ENCODE data around the gene NCAN.
"Not testable (repeated sequence)": the region's sequence is repeated elsewhere in the genome, so short reads cannot be mapped to it uniquely, and the experiment has no call there.

NCAN gene

GRCh38 chr19:19209372-19209771 lies 2.4 kb upstream of the NCAN start:
- Histone ChIP-seq H3K4me1 (ENCODE audit: control insufficient read depth, insufficient read depth, low read length, poor library complexity, severe bottlenecking) (peaks cover 14% of the 10 kb centered on the region), H3K36me3 (ENCODE audit: control insufficient read depth, insufficient read depth, low read length) (no peaks in the 10 kb centered on the region), H3K27me3 (replicated peaks; ENCODE audit: control insufficient read depth, insufficient read depth, low read length, poor library complexity, severe bottlenecking) (peaks cover 29% of the 10 kb centered on the region)

GRCh38 chr19:19212916-19213315 lies 1.2 kb downstream of the NCAN start:
- no peak for DNase-seq
- Histone ChIP-seq H3K27ac (ENCODE audit: insufficient read depth, low read length, poor library complexity, severe bottlenecking) (no peak overlapping the region), H3K27me3 (replicated peaks; ENCODE audit: control insufficient read depth, insufficient read depth, low read length, poor library complexity, severe bottlenecking) (peaks cover 42% of the 10 kb centered on the region), H3K9me3 (ENCODE audit: control insufficient read depth, low read length) (no peaks in the 10 kb centered on the region), H3K4me1 (ENCODE audit: control insufficient read depth, insufficient read depth, low read length, poor library complexity, severe bottlenecking) (peaks cover 2% of the 10 kb centered on the region), H3K4me3 (ENCODE audit: insufficient read depth, low read depth, low read length, poor library complexity, severe bottlenecking) (no peak overlapping the region), H3K36me3 (ENCODE audit: control insufficient read depth, insufficient read depth, low read length) (no peaks in the 10 kb centered on the region)

More at GRCh38 chr19:19209372-19209771, 2.4 kb upstream of the NCAN start:
- H3K27ac ChIP-seq (ENCODE audit: insufficient read depth, low read length, poor library complexity, severe bottlenecking), result no peak overlapping the region
- H3K4me3 ChIP-seq (ENCODE audit: insufficient read depth, low read depth, low read length, poor library complexity, severe bottlenecking), result no peak overlapping the region
- DNase-seq, result no peak
- H3K9me3 ChIP-seq (ENCODE audit: control insufficient read depth, low read length), result no peaks in the 10 kb centered on the region

GRCh38 chr19:19213426-19214158 lies 1.8 kb downstream of the NCAN start:
- Histone ChIP-seq H3K27ac (ENCODE audit: insufficient read depth, low read length, poor library complexity, severe bottlenecking) (no peak overlapping the region), H3K9me3 (ENCODE audit: control insufficient read depth, low read length) (no peaks in the 10 kb centered on the region), H3K36me3 (ENCODE audit: control insufficient read depth, insufficient read depth, low read length) (no peaks in the 10 kb centered on the region), H3K4me1 (ENCODE audit: control insufficient read depth, insufficient read depth, low read length, poor library complexity, severe bottlenecking) (no peaks in the 10 kb centered on the region), H3K27me3 (replicated peaks; ENCODE audit: control insufficient read depth, insufficient read depth, low read length, poor library complexity, severe bottlenecking) (peaks cover 42% of the 10 kb centered on the region), H3K4me3 (ENCODE audit: insufficient read depth, low read depth, low read length, poor library complexity, severe bottlenecking) (no peak overlapping the region)
- no peak for DNase-seq

GRCh38 chr19:19214159-19214490 lies 2.4 kb downstream of the NCAN start:
- H3K27me3 ChIP-seq (replicated peaks; ENCODE audit: control insufficient read depth, insufficient read depth, low read length, poor library complexity, severe bottlenecking), result peaks cover 42% of the 10 kb centered on the region
- H3K36me3 ChIP-seq (ENCODE audit: control insufficient read depth, insufficient read depth, low read length), result no peaks in the 10 kb centered on the region

GRCh38 chr19:19214892-19215291 lies 3.1 kb downstream of the NCAN start:
- H3K27ac ChIP-seq (ENCODE audit: insufficient read depth, low read length, poor library complexity, severe bottlenecking), result no peak overlapping the region
- no peak for DNase-seq

More at GRCh38 chr19:19214159-19214490, 2.4 kb downstream of the NCAN start:
- DNase-seq, result no peak
- Histone ChIP-seq H3K9me3 (ENCODE audit: control insufficient read depth, low read length) (no peaks in the 10 kb centered on the region), H3K4me3 (ENCODE audit: insufficient read depth, low read depth, low read length, poor library complexity, severe bottlenecking) (no peak overlapping the region), H3K4me1 (ENCODE audit: control insufficient read depth, insufficient read depth, low read length, poor library complexity, severe bottlenecking) (no peaks in the 10 kb centered on the region), H3K27ac (ENCODE audit: insufficient read depth, low read length, poor library complexity, severe bottlenecking) (no peak overlapping the region)

GRCh38 chr19:19215792-19216191 lies 4.0 kb downstream of the NCAN start:
- Histone ChIP-seq H3K4me3 (ENCODE audit: insufficient read depth, low read depth, low read length, poor library complexity, severe bottlenecking) (no peak overlapping the region), H3K27ac (ENCODE audit: insufficient read depth, low read length, poor library complexity, severe bottlenecking) (no peak overlapping the region), H3K27me3 (replicated peaks; ENCODE audit: control insufficient read depth, insufficient read depth, low read length, poor library complexity, severe bottlenecking) (peaks cover 42% of the 10 kb centered on the region), H3K4me1 (ENCODE audit: control insufficient read depth, insufficient read depth, low read length, poor library complexity, severe bottlenecking) (no peaks in the 10 kb centered on the region), H3K36me3 (ENCODE audit: control insufficient read depth, insufficient read depth, low read length) (no peaks in the 10 kb centered on the region), H3K9me3 (ENCODE audit: control insufficient read depth, low read length) (no peaks in the 10 kb centered on the region)
- no peak for DNase-seq

More at GRCh38 chr19:19214892-19215291, 3.1 kb downstream of the NCAN start:
- Histone ChIP-seq H3K27me3 (replicated peaks; ENCODE audit: control insufficient read depth, insufficient read depth, low read length, poor library complexity, severe bottlenecking) (peaks cover 42% of the 10 kb centered on the region), H3K9me3 (ENCODE audit: control insufficient read depth, low read length) (no peaks in the 10 kb centered on the region), H3K4me1 (ENCODE audit: control insufficient read depth, insufficient read depth, low read length, poor library complexity, severe bottlenecking) (no peaks in the 10 kb centered on the region), H3K36me3 (ENCODE audit: control insufficient read depth, insufficient read depth, low read length) (no peaks in the 10 kb centered on the region), H3K4me3 (ENCODE audit: insufficient read depth, low read depth, low read length, poor library complexity, severe bottlenecking) (no peak overlapping the region)

DNA sequence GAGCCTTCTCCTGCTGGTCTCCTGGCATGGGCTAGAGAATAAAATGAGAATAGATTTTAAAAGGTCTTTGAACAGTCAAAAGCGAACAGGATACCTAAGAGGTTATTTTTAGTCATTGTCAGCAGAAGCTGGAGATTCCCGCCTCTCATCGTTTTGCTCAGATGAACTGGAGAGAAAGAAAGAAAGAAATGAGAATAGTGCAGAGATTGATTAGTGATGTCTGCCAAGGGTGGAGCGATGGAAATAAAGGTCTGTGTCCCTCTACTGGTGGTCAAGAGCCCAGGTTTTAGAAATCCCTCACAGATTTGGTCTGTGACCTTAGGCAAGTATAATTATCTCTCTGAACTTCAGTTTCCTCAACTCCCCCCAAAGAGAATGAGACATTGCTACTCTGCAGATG lies 5.3 kb downstream of the NCAN start:
- no peak for DNase-seq
- Histone ChIP-seq H3K27ac (ENCODE audit: insufficient read depth, low read length, poor library complexity, severe bottlenecking) (no peak overlapping the region), H3K4me1 (ENCODE audit: control insufficient read depth, insufficient read depth, low read length, poor library complexity, severe bottlenecking) (no peaks in the 10 kb centered on the region), H3K27me3 (replicated peaks; ENCODE audit: control insufficient read depth, insufficient read depth, low read length, poor library complexity, severe bottlenecking) (peaks cover 35% of the 10 kb centered on the region), H3K9me3 (ENCODE audit: control insufficient read depth, low read length) (no peaks in the 10 kb centered on the region), H3K36me3 (ENCODE audit: control insufficient read depth, insufficient read depth, low read length) (no peaks in the 10 kb centered on the region), H3K4me3 (ENCODE audit: insufficient read depth, low read depth, low read length, poor library complexity, severe bottlenecking) (no peak overlapping the region)

GRCh38 chr19:19218911-19219310 lies 7.2 kb downstream of the NCAN start:
- Histone ChIP-seq H3K4me1 (ENCODE audit: control insufficient read depth, insufficient read depth, low read length, poor library complexity, severe bottlenecking) (no peaks in the 10 kb centered on the region), H3K4me3 (ENCODE audit: insufficient read depth, low read depth, low read length, poor library complexity, severe bottlenecking) (no peak overlapping the region), H3K27me3 (replicated peaks; ENCODE audit: control insufficient read depth, insufficient read depth, low read length, poor library complexity, severe bottlenecking) (peaks cover 18% of the 10 kb centered on the region), H3K27ac (ENCODE audit: insufficient read depth, low read length, poor library complexity, severe bottlenecking) (no peak overlapping the region), H3K9me3 (ENCODE audit: control insufficient read depth, low read length) (no peaks in the 10 kb centered on the region), H3K36me3 (ENCODE audit: control insufficient read depth, insufficient read depth, low read length) (no peaks in the 10 kb centered on the region)
- DNase-seq, result no peak

DNA sequence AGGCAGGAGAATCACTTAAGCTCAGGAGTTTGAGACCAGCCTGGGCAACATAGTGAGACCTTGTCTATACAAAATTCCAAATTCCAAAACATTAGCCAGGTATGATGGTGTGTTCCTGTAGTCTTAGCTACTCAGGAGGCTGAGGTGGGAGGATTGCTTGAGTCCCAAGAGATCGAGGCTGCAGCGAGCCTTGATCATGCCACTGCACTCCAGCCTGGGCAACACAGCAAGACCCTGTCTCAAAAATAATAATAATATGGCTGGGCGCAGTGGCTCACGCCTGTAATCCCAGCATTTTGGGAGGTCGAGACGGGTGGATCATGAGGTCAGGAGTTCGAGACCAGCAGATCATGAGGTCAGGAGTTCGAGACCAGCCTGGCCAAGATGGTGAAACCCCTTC lies 9.2 kb downstream of the NCAN start:
- not testable (repeated sequence) for DNase-seq; H3K27ac ChIP-seq (ENCODE audit: insufficient read depth, low read length, poor library complexity, severe bottlenecking); H3K36me3 ChIP-seq (ENCODE audit: control insufficient read depth, insufficient read depth, low read length); H3K27me3 ChIP-seq (replicated peaks; ENCODE audit: control insufficient read depth, insufficient read depth, low read length, poor library complexity, severe bottlenecking); H3K9me3 ChIP-seq (ENCODE audit: control insufficient read depth, low read length); H3K4me1 ChIP-seq (ENCODE audit: control insufficient read depth, insufficient read depth, low read length, poor library complexity, severe bottlenecking); H3K4me3 ChIP-seq (ENCODE audit: insufficient read depth, low read depth, low read length, poor library complexity, severe bottlenecking)

GRCh38 chr19:19223060-19223459 lies 11.3 kb downstream of the NCAN start:
- peaks cover 5% of the 10 kb centered on the region for H3K27me3 ChIP-seq (replicated peaks; ENCODE audit: control insufficient read depth, insufficient read depth, low read length, poor library complexity, severe bottlenecking)
- H3K9me3 ChIP-seq (ENCODE audit: control insufficient read depth, low read length), result no peaks in the 10 kb centered on the region
- DNase-seq, result no peak
- H3K36me3 ChIP-seq (ENCODE audit: control insufficient read depth, insufficient read depth, low read length), result no peaks in the 10 kb centered on the region
- peaks cover 9% of the 10 kb centered on the region for H3K4me1 ChIP-seq (ENCODE audit: control insufficient read depth, insufficient read depth, low read length, poor library complexity, severe bottlenecking)
- no peak overlapping the region for H3K4me3 ChIP-seq (ENCODE audit: insufficient read depth, low read depth, low read length, poor library complexity, severe bottlenecking)
- no peak overlapping the region for H3K27ac ChIP-seq (ENCODE audit: insufficient read depth, low read length, poor library complexity, severe bottlenecking)
